Esophagus (tissue), 2 donors: ENCODE results near the gene DIRAS3. TPM values are rescaled to one million over a fixed set of nuclear protein-coding genes. Genes with fewer than 3 reads are reported as not detected.
"Not testable (repeated sequence)": the region's sequence is repeated elsewhere in the genome, so short reads cannot be mapped to it uniquely, and the experiment has no call there.

Experiments
- H3K27ac ChIP-seq, 2 donors: one replicate each; pipeline ENCODE4 v1.5.1; 2013; ENCODE audit warnings: low read depth in 2 of 2, mild to moderate bottlenecking in 2 of 2, inconsistent platforms in 1 of 2, low read length in 1 of 2, moderate library complexity in 1 of 2
- H3K27me3 ChIP-seq, 2 donors: one replicate each; pipeline ENCODE4 v1.6.1; 2013; ENCODE audit warnings: low read length in 2 of 2, control low read depth in 1 of 2, mild to moderate bottlenecking in 1 of 2; ENCODE audit not compliant: insufficient read depth in 2 of 2, control insufficient read depth in 1 of 2
- H3K36me3 ChIP-seq, 2 donors: one replicate each; pipeline ENCODE4 v1.6.1; 2013; ENCODE audit warnings: low read length in 1 of 2; ENCODE audit not compliant: control insufficient read depth in 2 of 2, insufficient read depth in 2 of 2
- H3K4me1 ChIP-seq, 2 donors: one replicate each; pipeline ENCODE4 v1.6.1; 2013; ENCODE audit warnings: low read length in 1 of 2; ENCODE audit not compliant: control insufficient read depth in 2 of 2, insufficient read depth in 2 of 2
- H3K4me3 ChIP-seq, 2 donors: one replicate each; pipeline ENCODE4 v1.5.1; 2013; ENCODE audit warnings: low read length in 2 of 2, mild to moderate bottlenecking in 2 of 2, low read depth in 1 of 2, moderate library complexity in 1 of 2
- H3K9me3 ChIP-seq, 2 donors: one replicate each; pipeline ENCODE4 v1.6.1; 2013; ENCODE audit warnings: mild to moderate bottlenecking in 2 of 2, low read depth in 1 of 2, low read length in 1 of 2, moderate library complexity in 1 of 2; ENCODE audit not compliant: control insufficient read depth in 2 of 2, insufficient read depth in 1 of 2
- WGBS, 2 donors: extraction: QIAGEN DNeasy Blood & Tissue Kit; methylation state at CpG; one replicate each; pipeline ENCODE4 v1.1.7; 2013; 5-methylcytosine and 5-hydroxymethylcytosine counted together
- polyA plus RNA-seq, 2 donors: library from polyadenylated mRNA; stranded (reverse); fragments of 200-250 nt; gene quantifications; one replicate each; pipeline ENCODE4 v1.2.3, GENCODE V29; 2013
- donor health status: healthy with polysubstance abuse.
- donor health status: Bipolar disorder and iron deficiency.

DIRAS3 gene
- polyA plus RNA-seq, 2 donors = 1.6 to 2.7 TPM

DNA sequence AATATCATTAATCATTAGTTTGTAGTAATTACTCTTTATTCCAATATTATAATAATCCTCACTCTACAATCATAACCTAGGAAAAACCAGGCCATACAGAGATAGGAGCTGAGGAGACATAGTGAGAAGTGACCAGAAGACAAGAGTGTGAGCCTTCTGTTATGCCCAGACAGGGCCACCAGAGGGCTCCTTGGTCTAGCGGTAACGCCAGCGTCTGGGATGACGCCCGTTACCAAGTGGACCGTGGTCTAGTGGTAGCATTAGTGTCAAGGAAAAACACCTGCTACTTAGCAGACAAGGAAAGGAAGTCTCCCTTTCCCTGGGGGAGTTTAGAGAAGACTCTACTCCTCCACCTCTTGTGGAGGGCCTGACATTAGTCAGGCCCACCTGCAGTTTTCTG lies 7.6 kb upstream of the DIRAS3 start:
- not testable (repeated sequence) for H3K4me1 ChIP-seq, H3K27me3 ChIP-seq, H3K4me3 ChIP-seq, H3K9me3 ChIP-seq, H3K27ac ChIP-seq, H3K36me3 ChIP-seq
- WGBS, 2 donors = 93 to 97% methylated on average over 6 of the region's 6 CpGs

DNA sequence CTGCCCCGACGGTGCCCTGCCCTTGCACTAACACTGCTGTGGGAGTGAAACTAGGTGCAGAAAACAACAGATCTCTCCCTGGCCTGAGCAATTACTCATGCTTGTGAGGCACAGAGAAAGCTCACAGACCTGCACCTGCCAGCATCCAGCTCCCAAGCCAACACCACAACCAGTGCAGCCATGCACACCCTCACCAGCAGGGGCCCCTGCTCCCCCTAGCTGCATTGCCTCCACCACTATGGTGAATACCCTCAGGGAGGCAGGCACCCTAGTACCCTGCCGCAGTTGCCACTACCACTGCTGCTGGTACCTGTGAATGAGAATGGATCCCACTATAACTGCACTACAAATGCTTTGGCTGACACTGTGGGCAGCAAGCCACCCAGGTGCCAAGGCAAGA lies 7.1 kb upstream of the DIRAS3 start:
- no peaks in the 10 kb centered on the region for H3K27me3 ChIP-seq
- no peak overlapping the region for H3K4me3 ChIP-seq
- H3K4me1 ChIP-seq = no peaks in the 10 kb centered on the region
- H3K36me3 ChIP-seq = no peaks in the 10 kb centered on the region
- 95 to 97% methylated on average over 3 of the region's 3 CpGs for WGBS, 2 donors
- H3K9me3 ChIP-seq = peaks cover 0 to 3% of the 10 kb centered on the region in 2 donors
- H3K27ac ChIP-seq = no peak overlapping the region

GRCh38 chr1:68057050-68057449 lies 6.6 kb upstream of the DIRAS3 start:
- no peak overlapping the region for H3K4me3 ChIP-seq
- no peaks in the 10 kb centered on the region for H3K27me3 ChIP-seq
- H3K27ac ChIP-seq = no peak overlapping the region
- WGBS, 2 donors = 94 to 98% methylated on average over 3 of the region's 3 CpGs
- peaks cover 0 to 3% of the 10 kb centered on the region in 2 donors for H3K9me3 ChIP-seq
- H3K4me1 ChIP-seq = no peaks in the 10 kb centered on the region
- no peaks in the 10 kb centered on the region for H3K36me3 ChIP-seq

- H3K4me3 ChIP-seq = peak overlapping the region in 1 of 2 donors; percentile 30
- H3K27me3 ChIP-seq = no peaks in the 10 kb centered on the region
- WGBS, 2 donors = 44 to 46% methylated on average over 28 of the region's 28 CpGs
- H3K9me3 ChIP-seq = peaks cover 0 to 5% of the 10 kb centered on the region in 2 donors
- H3K4me1 ChIP-seq = no peaks in the 10 kb centered on the region
- H3K27ac ChIP-seq = no peak overlapping the region
- H3K36me3 ChIP-seq = no peaks in the 10 kb centered on the region
These were observed 1.0 kb upstream of the DIRAS3 start for GRCh38 chr1:68051475-68051874.

- 61 to 79% methylated on average over 3 of the region's 3 CpGs for WGBS, 2 donors
- H3K9me3 ChIP-seq = peaks cover 0 to 5% of the 10 kb centered on the region in 2 donors
- no peaks in the 10 kb centered on the region for H3K36me3 ChIP-seq
- H3K4me1 ChIP-seq = no peaks in the 10 kb centered on the region
- no peak overlapping the region for H3K4me3 ChIP-seq
- no peaks in the 10 kb centered on the region for H3K27me3 ChIP-seq
- no peak overlapping the region for H3K27ac ChIP-seq
These were observed 2.8 kb downstream of the DIRAS3 start for GRCh38 chr1:68047659-68048026.

DNA sequence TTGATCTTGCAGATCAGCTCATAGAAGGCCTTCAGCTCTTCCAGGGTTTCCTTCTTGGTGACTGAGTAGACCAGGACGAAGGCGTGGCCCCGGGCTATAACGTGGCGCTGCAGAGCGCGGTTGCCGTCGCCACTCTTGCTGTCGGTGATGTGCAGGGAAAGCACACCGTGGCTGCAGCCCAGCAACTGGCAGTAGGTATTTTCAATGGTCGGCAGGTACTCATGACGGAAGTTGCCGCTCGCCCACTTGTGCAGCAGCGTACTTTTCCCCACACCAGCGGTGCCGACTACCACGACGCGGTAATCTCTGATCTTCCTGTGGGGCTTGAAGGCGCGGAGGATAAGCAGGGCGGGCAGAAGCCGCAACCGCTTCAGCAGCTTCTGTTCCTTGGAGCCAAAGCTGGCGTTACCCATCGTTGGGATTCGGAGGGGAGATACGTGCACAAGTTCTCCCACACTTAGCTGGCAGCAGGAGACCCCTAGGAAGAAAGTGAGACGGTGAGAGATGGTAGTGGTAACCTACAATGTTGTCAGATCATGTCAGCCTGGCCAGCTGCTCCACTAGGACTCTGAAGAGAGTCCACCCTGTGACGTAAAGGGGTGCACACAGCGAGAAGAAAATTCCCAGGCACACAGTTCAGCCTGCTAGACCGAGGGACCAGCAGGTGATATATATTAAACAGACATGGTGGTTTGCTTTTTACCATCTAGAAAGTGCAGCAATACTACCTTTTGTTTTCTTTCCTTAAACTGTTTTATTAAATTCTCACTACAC lies 3.4 kb downstream of the DIRAS3 start:
- Histone ChIP-seq H3K27me3 (no peaks in the 10 kb centered on the region), H3K4me1 (no peaks in the 10 kb centered on the region), H3K36me3 (no peaks in the 10 kb centered on the region), H3K27ac (no peak overlapping the region), H3K9me3 (peaks cover 0 to 5% of the 10 kb centered on the region in 2 donors), H3K4me3 (no peak overlapping the region)
- 68 to 75% methylated on average over 34 of the region's 34 CpGs for WGBS, 2 donors

- H3K27ac ChIP-seq = no peak overlapping the region
- no peaks in the 10 kb centered on the region for H3K4me1 ChIP-seq
- H3K4me3 ChIP-seq = no peak overlapping the region
- WGBS, 2 donors = 90 to 91% methylated on average over 8 of the region's 8 CpGs
- H3K36me3 ChIP-seq = no peaks in the 10 kb centered on the region
- H3K27me3 ChIP-seq = no peaks in the 10 kb centered on the region
- H3K9me3 ChIP-seq = peaks cover 0 to 1% of the 10 kb centered on the region in 2 donors
These were observed 4.0 kb downstream of the DIRAS3 start for GRCh38 chr1:68046423-68046822.

DNA sequence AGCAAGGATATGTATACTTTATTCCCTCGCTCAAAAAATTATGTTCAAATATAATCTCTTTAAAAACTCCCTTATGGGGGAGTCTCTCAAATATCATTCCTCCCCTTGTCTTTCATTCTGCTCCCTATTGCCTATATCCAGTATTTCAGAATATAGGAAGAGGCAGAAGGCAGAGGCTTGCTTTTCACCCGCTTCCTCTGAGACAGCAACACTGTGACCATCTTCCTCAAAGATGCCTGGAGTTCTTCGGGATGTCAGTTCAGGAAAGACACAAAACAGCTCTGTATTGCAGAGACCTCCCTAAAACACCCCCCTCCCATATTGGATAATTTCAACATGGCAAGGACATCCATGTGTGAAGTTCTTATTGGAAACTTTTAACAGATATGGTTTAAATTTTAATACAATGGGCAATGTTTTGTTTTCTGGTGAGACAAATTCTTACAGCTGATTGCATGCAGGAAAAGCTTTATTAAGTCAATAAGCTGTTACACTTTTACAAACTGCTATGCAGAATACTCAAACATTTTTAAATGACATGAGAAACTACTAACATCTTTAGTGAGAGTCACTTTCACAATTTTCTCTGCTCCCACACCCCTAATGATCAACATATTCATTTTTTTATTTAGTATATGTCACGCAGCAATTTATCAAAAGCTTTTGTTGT lies 4.8 kb downstream of the DIRAS3 start:
- Histone ChIP-seq H3K36me3 (no peaks in the 10 kb centered on the region), H3K4me3 (no peak overlapping the region), H3K9me3 (no peaks in the 10 kb centered on the region), H3K4me1 (no peaks in the 10 kb centered on the region), H3K27ac (no peak overlapping the region), H3K27me3 (no peaks in the 10 kb centered on the region)
- 92 to 93% methylated on average over 4 of the region's 4 CpGs for WGBS, 2 donors

- no peaks in the 10 kb centered on the region for H3K36me3 ChIP-seq
- H3K4me1 ChIP-seq = no peaks in the 10 kb centered on the region
- H3K27ac ChIP-seq = no peak overlapping the region
- H3K9me3 ChIP-seq = no peaks in the 10 kb centered on the region
- 93% methylated on average over 22 of the region's 22 CpGs for WGBS, 2 donors
- H3K4me3 ChIP-seq = no peak overlapping the region
- H3K27me3 ChIP-seq = no peaks in the 10 kb centered on the region
These were observed 6.9 kb downstream of the DIRAS3 start for GRCh38 chr1:68043443-68044090.
